ENCODE data around the gene CCDC68.

Gene CCDC68

DNA sequence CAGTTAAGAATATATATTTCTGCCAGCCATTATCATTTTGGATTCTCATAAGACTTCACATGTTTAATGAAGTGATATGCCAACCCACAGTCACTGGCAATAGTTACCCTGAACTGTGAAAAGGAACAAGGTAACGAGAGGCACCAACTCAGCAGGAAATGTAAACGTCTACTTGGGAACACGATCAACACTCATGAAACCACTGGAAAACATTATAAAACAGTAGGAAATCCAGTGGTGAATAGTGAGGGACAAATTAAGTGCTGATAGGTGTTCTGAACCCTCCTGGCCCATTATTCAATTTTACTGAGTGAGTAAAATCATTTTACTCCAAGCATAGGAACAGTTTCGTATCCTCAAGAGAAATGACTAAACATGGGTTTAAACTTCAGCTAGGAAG, 17.1 kb downstream of the CCDC68 start:
- DNase-seq (ENCODE audit: insufficient read length) (no peak), FAIRE-seq (no peak)

GRCh38 chr18:54939361-54939917, 19.8 kb downstream of the CCDC68 start:
- no peak for DNase-seq (ENCODE audit: insufficient read length)
- no peak for FAIRE-seq
- TF ChIP-seq TAF1 (IDR thresholded peaks at IDR 0.05; ENCODE audit: borderline replicate concordance, low read depth, low read length) (no peak), POLR2AphosphoS5 (IDR thresholded peaks at IDR 0.05; ENCODE audit: low read depth, low read length) (no peak), POLR2A (IDR thresholded peaks at IDR 0.05; ENCODE audit: low read depth, low read length) (no peak)

More for the DNA sequence above, 17.1 kb downstream of the CCDC68 start:
- no peak for TF ChIP-seq POLR2A (IDR thresholded peaks at IDR 0.05; ENCODE audit: low read depth, low read length)
- no peak for TF ChIP-seq POLR2AphosphoS5 (IDR thresholded peaks at IDR 0.05; ENCODE audit: low read depth, low read length)
- TF ChIP-seq TAF1 (IDR thresholded peaks at IDR 0.05; ENCODE audit: borderline replicate concordance, low read depth, low read length), result no peak

GRCh38 chr18:54938506-54938905, 20.8 kb downstream of the CCDC68 start:
- no peak for TF ChIP-seq TAF1 (IDR thresholded peaks at IDR 0.05; ENCODE audit: borderline replicate concordance, low read depth, low read length)
- no peak for TF ChIP-seq POLR2AphosphoS5 (IDR thresholded peaks at IDR 0.05; ENCODE audit: low read depth, low read length)
- TF ChIP-seq POLR2A (IDR thresholded peaks at IDR 0.05; ENCODE audit: low read depth, low read length), result no peak
- FAIRE-seq (no peak), DNase-seq (ENCODE audit: insufficient read length) (no peak)

- DNase-seq (ENCODE audit: insufficient read length), result no peak
- TF ChIP-seq POLR2AphosphoS5 (IDR thresholded peaks at IDR 0.05; ENCODE audit: low read depth, low read length) (no peak), TAF1 (IDR thresholded peaks at IDR 0.05; ENCODE audit: borderline replicate concordance, low read depth, low read length) (no peak), POLR2A (IDR thresholded peaks at IDR 0.05; ENCODE audit: low read depth, low read length) (no peak)
- FAIRE-seq, result no peak
These were observed 26.8 kb downstream of the CCDC68 start for GRCh38 chr18:54932472-54932871.

DNA sequence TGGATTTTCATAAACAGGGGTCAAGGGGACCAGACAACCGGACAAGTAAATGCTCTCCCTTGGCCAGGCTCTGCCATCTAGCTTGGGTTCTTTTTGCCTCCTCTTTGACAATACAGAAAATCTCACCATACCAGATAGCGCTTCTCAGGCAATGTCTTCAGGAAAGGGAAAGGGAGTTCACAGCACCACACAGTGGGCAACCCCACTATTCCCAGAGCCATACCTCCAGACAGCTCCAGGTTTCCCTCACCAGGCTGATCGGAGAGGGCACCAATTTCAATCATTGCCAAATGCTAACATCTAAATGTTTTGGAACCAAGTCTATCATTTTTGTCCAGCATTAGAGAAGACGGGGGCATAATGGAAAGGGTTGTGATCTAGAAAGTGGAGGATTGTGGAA, 28.1 kb downstream of the CCDC68 start:
- no peak for DNase-seq (ENCODE audit: insufficient read length)
- no peak for FAIRE-seq
- TF ChIP-seq POLR2AphosphoS5 (IDR thresholded peaks at IDR 0.05; ENCODE audit: low read depth, low read length) (no peak), POLR2A (IDR thresholded peaks at IDR 0.05; ENCODE audit: low read depth, low read length) (no peak), TAF1 (IDR thresholded peaks at IDR 0.05; ENCODE audit: borderline replicate concordance, low read depth, low read length) (no peak)

DNA sequence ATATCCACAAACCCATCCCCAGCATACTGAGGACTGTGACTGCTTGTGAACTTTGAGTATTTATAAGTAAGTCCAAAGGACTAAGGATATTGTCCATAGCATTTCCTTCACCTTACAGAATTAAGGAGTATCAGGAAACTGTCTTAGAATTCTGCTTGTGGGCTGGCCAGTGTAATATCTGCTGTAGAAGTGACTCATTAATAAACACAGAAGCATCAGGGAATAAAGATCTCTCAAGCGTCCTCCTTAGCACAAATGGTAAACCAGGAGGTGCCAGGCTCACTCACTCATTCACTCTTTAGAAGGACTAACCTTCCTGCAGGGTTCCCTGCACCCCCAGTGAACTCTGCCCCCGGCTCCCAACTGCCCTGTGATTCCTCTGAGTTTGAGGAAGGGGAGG, 31.0 kb downstream of the CCDC68 start:
- FAIRE-seq (no peak), DNase-seq (ENCODE audit: insufficient read length) (no peak)
- TF ChIP-seq POLR2AphosphoS5 (IDR thresholded peaks at IDR 0.05; ENCODE audit: low read depth, low read length), result no peak

DNA sequence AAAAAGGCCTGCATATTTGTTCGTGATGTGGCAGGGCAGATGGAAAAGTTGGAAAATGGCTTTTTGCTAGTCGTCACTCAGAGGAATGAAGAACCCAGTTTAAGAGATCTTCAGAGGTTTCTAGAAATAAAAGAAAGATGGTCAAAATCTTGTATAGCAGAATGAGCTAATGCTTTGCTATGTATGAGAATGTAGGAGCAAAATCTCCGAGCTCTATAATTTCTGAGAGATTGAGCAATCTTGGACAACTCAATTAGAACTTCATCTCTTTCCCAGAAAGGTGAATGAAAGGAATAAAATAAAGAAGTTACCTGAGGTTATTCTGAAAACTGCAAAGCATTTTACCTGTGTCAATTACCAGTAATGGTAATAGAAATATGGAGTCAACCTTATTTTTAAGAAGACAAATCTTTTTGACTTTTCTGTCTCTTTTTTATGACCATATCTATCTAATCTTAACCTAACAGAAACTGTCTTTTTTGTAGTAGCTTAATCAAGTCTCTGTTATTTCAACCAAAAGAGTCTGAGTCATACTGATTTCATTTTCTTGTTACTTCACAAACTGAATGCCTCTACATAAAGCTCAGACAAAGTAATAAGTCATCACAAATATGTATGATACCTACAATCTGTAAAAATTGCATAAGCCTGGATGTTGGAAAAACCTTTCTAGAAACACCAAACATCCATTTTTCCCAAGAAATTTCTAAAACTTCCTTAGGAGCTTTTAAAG, 32.5 kb downstream of the CCDC68 start:
- FAIRE-seq (no peak), DNase-seq (ENCODE audit: insufficient read length) (no peak)
- TF ChIP-seq POLR2AphosphoS5 (IDR thresholded peaks at IDR 0.05; ENCODE audit: low read depth, low read length) (no peak), TAF1 (IDR thresholded peaks at IDR 0.05; ENCODE audit: borderline replicate concordance, low read depth, low read length) (no peak), POLR2A (IDR thresholded peaks at IDR 0.05; ENCODE audit: low read depth, low read length) (no peak)

GRCh38 chr18:54924948-54925347, 34.3 kb downstream of the CCDC68 start:
- DNase-seq (ENCODE audit: insufficient read length) (no peak), FAIRE-seq (no peak)
- TF ChIP-seq POLR2A (IDR thresholded peaks at IDR 0.05; ENCODE audit: low read depth, low read length), result no peak
- TF ChIP-seq TAF1 (IDR thresholded peaks at IDR 0.05; ENCODE audit: borderline replicate concordance, low read depth, low read length), result no peak
- TF ChIP-seq POLR2AphosphoS5 (IDR thresholded peaks at IDR 0.05; ENCODE audit: low read depth, low read length), result no peak

DNA sequence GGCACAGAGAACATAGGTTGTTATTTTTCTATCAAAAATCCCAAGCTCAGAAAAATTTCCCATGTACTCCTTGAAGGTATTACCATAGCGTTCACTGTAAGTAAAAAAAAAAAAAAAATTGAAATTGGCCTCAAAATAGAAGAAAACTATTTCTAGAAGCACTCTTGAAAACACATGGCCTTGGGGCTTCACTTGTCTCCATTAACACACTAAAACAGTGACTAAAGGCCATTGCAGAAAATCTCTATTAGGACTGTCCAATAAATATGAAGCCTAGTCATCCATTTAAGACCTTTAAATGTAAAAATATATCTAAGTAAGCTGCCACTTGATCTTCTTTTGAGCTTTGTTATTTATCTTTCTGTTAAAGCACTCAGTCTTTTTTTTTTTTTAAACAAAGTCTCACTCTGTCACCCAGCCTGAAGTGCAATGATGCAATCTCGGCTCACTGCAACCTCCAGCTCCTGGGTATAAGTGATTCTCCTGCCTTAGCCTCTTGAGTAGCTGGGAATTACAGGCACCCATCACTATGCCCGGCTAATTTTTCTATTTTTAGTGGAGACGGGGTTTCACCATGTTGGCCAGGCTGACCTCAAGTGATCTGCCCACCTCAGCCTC, 35.8 kb downstream of the CCDC68 start:
- TF ChIP-seq POLR2A (IDR thresholded peaks at IDR 0.05; ENCODE audit: low read depth, low read length), result no peak
- no peak for TF ChIP-seq POLR2AphosphoS5 (IDR thresholded peaks at IDR 0.05; ENCODE audit: low read depth, low read length)
- no peak for TF ChIP-seq TAF1 (IDR thresholded peaks at IDR 0.05; ENCODE audit: borderline replicate concordance, low read depth, low read length)
- no peak for FAIRE-seq
- no peak for DNase-seq (ENCODE audit: insufficient read length)

- FAIRE-seq (no peak), DNase-seq (ENCODE audit: insufficient read length) (no peak)
- TF ChIP-seq POLR2AphosphoS5 (IDR thresholded peaks at IDR 0.05; ENCODE audit: low read depth, low read length), result no peak
- no peak for TF ChIP-seq POLR2A (IDR thresholded peaks at IDR 0.05; ENCODE audit: low read depth, low read length)
- no peak for TF ChIP-seq TAF1 (IDR thresholded peaks at IDR 0.05; ENCODE audit: borderline replicate concordance, low read depth, low read length)
These were observed 39.8 kb downstream of the CCDC68 start for GRCh38 chr18:54919412-54919811.

GRCh38 chr18:54918060-54918459, 41.2 kb downstream of the CCDC68 start:
- no peak for FAIRE-seq
- no peak for DNase-seq (ENCODE audit: insufficient read length)
- no peak for TF ChIP-seq TAF1 (IDR thresholded peaks at IDR 0.05; ENCODE audit: borderline replicate concordance, low read depth, low read length)
- no peak for TF ChIP-seq POLR2A (IDR thresholded peaks at IDR 0.05; ENCODE audit: low read depth, low read length)
- no peak for TF ChIP-seq POLR2AphosphoS5 (IDR thresholded peaks at IDR 0.05; ENCODE audit: low read depth, low read length)

DNA sequence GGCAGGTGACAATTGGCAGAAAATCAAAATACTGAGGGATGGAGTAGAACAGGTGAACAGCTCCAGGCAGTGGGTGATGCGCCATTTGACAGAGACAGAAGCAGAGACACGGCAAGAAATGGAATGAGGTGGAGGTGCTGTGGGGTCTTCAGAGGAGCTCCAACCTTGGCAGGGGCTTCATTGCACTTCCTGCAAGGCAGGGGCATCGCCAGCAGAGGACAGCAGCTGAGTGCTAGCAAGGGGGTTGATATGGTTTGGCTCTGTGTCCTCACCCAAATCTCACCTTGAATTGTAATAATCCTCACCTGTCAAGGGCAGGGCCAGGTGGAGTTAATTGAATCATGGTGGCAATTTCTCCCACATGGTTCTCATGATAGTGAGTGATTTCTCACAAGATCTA, 42.8 kb downstream of the CCDC68 start:
- TF ChIP-seq TAF1 (IDR thresholded peaks at IDR 0.05; ENCODE audit: borderline replicate concordance, low read depth, low read length) (no peak), POLR2A (IDR thresholded peaks at IDR 0.05; ENCODE audit: low read depth, low read length) (no peak), POLR2AphosphoS5 (IDR thresholded peaks at IDR 0.05; ENCODE audit: low read depth, low read length) (no peak)
- DNase-seq (ENCODE audit: insufficient read length) (no peak), FAIRE-seq (no peak)
